Measurements from ENCODE around the gene NUP210L.
A peak's percentile ranks its signal among the peaks of the same experiment; 100 is the strongest.

NUP210L gene

DNA sequence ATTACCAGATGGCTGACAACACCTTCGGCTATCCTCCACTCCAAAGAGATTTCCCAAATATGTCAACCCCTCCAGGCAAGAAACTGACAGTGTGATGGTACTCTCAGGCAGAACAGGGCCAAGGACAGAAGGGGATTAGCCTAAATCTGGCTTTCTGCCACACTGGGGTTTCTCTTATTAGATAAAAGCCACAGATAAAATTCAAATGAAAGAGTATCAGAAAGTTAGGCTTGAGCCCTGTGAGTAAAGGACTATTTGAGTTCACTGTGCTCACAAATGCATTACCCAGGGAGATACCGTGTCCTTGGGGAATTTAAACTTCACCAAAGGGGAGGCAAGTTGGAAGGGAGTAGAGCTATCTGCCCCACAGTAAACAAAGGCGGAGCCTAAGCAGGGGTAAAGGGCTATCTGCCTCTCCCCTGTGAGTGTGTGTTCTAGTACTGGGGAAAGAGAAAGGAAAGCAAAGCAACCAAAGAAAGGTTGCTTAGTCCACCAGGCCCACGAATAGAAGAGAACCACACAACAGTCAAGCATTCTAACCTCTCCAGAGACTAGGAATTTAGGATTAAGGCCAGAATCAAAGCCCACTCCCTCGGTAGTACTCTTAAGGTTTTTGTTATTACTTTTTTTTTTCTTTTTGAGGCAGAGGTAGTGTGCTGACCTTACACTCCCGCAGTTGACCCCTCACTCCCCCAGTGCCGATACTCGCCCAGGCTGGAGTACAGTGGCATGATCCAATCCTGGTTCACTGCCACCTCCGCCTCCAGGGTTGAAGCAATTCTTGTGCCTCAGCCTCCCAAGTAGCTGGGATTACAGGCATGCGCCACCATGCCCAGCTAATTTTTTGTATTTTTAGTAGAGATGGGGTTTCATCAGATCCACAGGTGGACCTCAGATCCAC, 24.3 kb upstream of the NUP210L start (continued):
- TF ChIP-seq, protein P1, sequence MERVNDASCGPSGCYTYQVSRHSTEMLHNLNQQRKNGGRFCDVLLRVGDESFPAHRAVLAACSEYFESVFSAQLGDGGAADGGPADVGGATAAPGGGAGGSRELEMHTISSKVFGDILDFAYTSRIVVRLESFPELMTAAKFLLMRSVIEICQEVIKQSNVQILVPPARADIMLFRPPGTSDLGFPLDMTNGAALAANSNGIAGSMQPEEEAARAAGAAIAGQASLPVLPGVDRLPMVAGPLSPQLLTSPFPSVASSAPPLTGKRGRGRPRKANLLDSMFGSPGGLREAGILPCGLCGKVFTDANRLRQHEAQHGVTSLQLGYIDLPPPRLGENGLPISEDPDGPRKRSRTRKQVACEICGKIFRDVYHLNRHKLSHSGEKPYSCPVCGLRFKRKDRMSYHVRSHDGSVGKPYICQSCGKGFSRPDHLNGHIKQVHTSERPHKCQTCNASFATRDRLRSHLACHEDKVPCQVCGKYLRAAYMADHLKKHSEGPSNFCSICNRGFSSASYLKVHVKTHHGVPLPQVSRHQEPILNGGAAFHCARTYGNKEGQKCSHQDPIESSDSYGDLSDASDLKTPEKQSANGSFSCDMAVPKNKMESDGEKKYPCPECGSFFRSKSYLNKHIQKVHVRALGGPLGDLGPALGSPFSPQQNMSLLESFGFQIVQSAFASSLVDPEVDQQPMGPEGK (tag by site-specific recombination; IDR thresholded peaks at IDR 0.05): peak; percentile 53
- TF ChIP-seq ZFP3 (tag by site-specific recombination; IDR thresholded peaks at IDR 0.05; ENCODE audit: low read depth): no peak
- TF ChIP-seq, protein P2, sequence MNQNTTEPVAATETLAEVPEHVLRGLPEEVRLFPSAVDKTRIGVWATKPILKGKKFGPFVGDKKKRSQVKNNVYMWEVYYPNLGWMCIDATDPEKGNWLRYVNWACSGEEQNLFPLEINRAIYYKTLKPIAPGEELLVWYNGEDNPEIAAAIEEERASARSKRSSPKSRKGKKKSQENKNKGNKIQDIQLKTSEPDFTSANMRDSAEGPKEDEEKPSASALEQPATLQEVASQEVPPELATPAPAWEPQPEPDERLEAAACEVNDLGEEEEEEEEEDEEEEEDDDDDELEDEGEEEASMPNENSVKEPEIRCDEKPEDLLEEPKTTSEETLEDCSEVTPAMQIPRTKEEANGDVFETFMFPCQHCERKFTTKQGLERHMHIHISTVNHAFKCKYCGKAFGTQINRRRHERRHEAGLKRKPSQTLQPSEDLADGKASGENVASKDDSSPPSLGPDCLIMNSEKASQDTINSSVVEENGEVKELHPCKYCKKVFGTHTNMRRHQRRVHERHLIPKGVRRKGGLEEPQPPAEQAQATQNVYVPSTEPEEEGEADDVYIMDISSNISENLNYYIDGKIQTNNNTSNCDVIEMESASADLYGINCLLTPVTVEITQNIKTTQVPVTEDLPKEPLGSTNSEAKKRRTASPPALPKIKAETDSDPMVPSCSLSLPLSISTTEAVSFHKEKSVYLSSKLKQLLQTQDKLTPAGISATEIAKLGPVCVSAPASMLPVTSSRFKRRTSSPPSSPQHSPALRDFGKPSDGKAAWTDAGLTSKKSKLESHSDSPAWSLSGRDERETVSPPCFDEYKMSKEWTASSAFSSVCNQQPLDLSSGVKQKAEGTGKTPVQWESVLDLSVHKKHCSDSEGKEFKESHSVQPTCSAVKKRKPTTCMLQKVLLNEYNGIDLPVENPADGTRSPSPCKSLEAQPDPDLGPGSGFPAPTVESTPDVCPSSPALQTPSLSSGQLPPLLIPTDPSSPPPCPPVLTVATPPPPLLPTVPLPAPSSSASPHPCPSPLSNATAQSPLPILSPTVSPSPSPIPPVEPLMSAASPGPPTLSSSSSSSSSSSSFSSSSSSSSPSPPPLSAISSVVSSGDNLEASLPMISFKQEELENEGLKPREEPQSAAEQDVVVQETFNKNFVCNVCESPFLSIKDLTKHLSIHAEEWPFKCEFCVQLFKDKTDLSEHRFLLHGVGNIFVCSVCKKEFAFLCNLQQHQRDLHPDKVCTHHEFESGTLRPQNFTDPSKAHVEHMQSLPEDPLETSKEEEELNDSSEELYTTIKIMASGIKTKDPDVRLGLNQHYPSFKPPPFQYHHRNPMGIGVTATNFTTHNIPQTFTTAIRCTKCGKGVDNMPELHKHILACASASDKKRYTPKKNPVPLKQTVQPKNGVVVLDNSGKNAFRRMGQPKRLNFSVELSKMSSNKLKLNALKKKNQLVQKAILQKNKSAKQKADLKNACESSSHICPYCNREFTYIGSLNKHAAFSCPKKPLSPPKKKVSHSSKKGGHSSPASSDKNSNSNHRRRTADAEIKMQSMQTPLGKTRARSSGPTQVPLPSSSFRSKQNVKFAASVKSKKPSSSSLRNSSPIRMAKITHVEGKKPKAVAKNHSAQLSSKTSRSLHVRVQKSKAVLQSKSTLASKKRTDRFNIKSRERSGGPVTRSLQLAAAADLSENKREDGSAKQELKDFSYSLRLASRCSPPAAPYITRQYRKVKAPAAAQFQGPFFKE (tag by site-specific recombination; IDR thresholded peaks at IDR 0.05; ENCODE audit: borderline replicate concordance): no peak
- TF ChIP-seq, protein P3, sequence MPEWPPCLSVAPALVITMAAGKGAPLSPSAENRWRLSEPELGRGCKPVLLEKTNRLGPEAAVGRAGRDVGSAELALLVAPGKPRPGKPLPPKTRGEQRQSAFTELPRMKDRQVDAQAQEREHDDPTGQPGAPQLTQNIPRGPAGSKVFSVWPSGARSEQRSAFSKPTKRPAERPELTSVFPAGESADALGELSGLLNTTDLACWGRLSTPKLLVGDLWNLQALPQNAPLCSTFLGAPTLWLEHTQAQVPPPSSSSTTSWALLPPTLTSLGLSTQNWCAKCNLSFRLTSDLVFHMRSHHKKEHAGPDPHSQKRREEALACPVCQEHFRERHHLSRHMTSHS (tag by site-specific recombination; IDR thresholded peaks at IDR 0.05): no peak
- TF ChIP-seq, protein P4, sequence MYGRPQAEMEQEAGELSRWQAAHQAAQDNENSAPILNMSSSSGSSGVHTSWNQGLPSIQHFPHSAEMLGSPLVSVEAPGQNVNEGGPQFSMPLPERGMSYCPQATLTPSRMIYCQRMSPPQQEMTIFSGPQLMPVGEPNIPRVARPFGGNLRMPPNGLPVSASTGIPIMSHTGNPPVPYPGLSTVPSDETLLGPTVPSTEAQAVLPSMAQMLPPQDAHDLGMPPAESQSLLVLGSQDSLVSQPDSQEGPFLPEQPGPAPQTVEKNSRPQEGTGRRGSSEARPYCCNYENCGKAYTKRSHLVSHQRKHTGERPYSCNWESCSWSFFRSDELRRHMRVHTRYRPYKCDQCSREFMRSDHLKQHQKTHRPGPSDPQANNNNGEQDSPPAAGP (tag by site-specific recombination; IDR thresholded peaks at IDR 0.05): no peak
- TF ChIP-seq YY2 (tag by site-specific recombination; IDR thresholded peaks at IDR 0.05): no peak
- no peak for TF ChIP-seq ZNF174 (tag by site-specific recombination; IDR thresholded peaks at IDR 0.05)
- no peak for TF ChIP-seq ZNF843 (tag by site-specific recombination; IDR thresholded peaks at IDR 0.05)
- no peak for TF ChIP-seq ZNF335 (tag by site-specific recombination; conservative IDR thresholded peaks at IDR 0.05)
- no peak for TF ChIP-seq SP7 (tag by site-specific recombination; IDR thresholded peaks at IDR 0.05)
- TF ChIP-seq GFI1B (tag by site-specific recombination; IDR thresholded peaks at IDR 0.05): no peak
- TF ChIP-seq ZNF423 (tag by site-specific recombination; IDR thresholded peaks at IDR 0.05): no peak
- TF ChIP-seq MEIS1 (CRISPR knock-in tag; IDR thresholded peaks at IDR 0.05; ENCODE audit: borderline replicate concordance): no peak
- no peak for TF ChIP-seq ZNF658 (tag by site-specific recombination; IDR thresholded peaks at IDR 0.05)
- no peak for TF ChIP-seq BCL11A (tag by site-specific recombination; IDR thresholded peaks at IDR 0.05; ENCODE audit: low read depth)
- TF ChIP-seq, protein P5, sequence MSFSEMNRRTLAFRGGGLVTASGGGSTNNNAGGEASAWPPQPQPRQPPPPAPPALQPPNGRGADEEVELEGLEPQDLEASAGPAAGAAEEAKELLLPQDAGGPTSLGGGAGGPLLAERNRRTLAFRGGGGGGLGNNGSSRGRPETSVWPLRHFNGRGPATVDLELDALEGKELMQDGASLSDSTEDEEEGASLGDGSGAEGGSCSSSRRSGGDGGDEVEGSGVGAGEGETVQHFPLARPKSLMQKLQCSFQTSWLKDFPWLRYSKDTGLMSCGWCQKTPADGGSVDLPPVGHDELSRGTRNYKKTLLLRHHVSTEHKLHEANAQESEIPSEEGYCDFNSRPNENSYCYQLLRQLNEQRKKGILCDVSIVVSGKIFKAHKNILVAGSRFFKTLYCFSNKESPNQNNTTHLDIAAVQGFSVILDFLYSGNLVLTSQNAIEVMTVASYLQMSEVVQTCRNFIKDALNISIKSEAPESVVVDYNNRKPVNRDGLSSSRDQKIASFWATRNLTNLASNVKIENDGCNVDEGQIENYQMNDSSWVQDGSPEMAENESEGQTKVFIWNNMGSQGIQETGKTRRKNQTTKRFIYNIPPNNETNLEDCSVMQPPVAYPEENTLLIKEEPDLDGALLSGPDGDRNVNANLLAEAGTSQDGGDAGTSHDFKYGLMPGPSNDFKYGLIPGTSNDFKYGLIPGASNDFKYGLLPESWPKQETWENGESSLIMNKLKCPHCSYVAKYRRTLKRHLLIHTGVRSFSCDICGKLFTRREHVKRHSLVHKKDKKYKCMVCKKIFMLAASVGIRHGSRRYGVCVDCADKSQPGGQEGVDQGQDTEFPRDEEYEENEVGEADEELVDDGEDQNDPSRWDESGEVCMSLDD (tag by site-specific recombination; IDR thresholded peaks at IDR 0.05): no peak
- TF ChIP-seq KLF1 (tag by site-specific recombination; IDR thresholded peaks at IDR 0.05): peak; percentile 69; the same call in 1 of the 2 replicates
- TF ChIP-seq ZNF202 (tag by site-specific recombination; IDR thresholded peaks at IDR 0.05; ENCODE audit: borderline replicate concordance): no peak
- TF ChIP-seq, protein P6, sequence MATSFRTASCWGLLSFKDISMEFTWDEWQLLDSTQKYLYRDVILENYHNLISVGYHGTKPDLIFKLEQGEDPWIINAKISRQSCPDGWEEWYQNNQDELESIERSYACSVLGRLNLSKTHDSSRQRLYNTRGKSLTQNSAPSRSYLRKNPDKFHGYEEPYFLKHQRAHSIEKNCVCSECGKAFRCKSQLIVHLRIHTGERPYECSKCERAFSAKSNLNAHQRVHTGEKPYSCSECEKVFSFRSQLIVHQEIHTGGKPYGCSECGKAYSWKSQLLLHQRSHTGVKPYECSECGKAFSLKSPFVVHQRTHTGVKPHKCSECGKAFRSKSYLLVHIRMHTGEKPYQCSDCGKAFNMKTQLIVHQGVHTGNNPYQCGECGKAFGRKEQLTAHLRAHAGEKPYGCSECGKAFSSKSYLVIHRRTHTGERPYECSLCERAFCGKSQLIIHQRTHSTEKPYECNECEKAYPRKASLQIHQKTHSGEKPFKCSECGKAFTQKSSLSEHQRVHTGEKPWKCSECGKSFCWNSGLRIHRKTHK (tag by site-specific recombination; IDR thresholded peaks at IDR 0.05): no peak
- 0 out of 2 replicates have a peak, but pooled peaks have one; percentile 20 for TF ChIP-seq SCRT2 (tag by site-specific recombination; IDR thresholded peaks at IDR 0.05)
- TF ChIP-seq ZNF302 (tag by site-specific recombination; IDR thresholded peaks at IDR 0.05; ENCODE audit: low read depth): no peak
- TF ChIP-seq, protein P7, sequence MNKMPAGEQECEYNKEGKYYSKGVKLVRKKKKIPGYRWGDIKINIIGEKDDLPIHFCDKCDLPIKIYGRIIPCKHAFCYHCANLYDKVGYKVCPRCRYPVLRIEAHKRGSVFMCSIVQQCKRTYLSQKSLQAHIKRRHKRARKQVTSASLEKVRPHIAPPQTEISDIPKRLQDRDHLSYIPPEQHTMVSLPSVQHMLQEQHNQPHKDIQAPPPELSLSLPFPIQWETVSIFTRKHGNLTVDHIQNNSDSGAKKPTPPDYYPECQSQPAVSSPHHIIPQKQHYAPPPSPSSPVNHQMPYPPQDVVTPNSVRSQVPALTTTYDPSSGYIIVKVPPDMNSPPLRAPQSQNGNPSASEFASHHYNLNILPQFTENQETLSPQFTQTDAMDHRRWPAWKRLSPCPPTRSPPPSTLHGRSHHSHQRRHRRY (tag by site-specific recombination; IDR thresholded peaks at IDR 0.05): no peak
- no peak for TF ChIP-seq ZNF544 (tag by site-specific recombination; IDR thresholded peaks at IDR 0.05)
- TF ChIP-seq ZNF521 (tag by site-specific recombination; IDR thresholded peaks at IDR 0.05): no peak
